HG02623 (cell line): ENCODE results near the gene SLC19A1.

Experiments used
- ATAC-seq: cut with Tn5 transposase; IDR thresholded peaks from one replicate; pipeline ENCODE4 v1.9.1; 2021; ENCODE audit warnings: moderate library complexity; ENCODE audit not compliant: unreplicated experiment

The SLC19A1 gene

GRCh38 chr21:45559216-45560105 is 17.2 kb upstream of the SLC19A1 start:
- ATAC-seq, result no peak

- no peak for ATAC-seq
Measured at GRCh38 chr21:45558044-45558721, 15.9 kb upstream of the SLC19A1 start.

GRCh38 chr21:45557616-45558043 is 15.4 kb upstream of the SLC19A1 start:
- ATAC-seq, result no peak

GRCh38 chr21:45556645-45557615 is 14.7 kb upstream of the SLC19A1 start:
- ATAC-seq, result no peak

- no peak for ATAC-seq
Measured at GRCh38 chr21:45556302-45556644, 14.0 kb upstream of the SLC19A1 start.

GRCh38 chr21:45555557-45556301 is 13.5 kb upstream of the SLC19A1 start:
- no peak for ATAC-seq

- no peak for ATAC-seq
Measured at GRCh38 chr21:45555251-45555556, 13.0 kb upstream of the SLC19A1 start.

GRCh38 chr21:45554477-45555175 is 12.4 kb upstream of the SLC19A1 start:
- ATAC-seq, result peak; percentile 61

- ATAC-seq, result no peak
Measured at GRCh38 chr21:45552696-45553391, 10.6 kb upstream of the SLC19A1 start.

- ATAC-seq, result no peak
Measured at GRCh38 chr21:45551783-45552695, 9.8 kb upstream of the SLC19A1 start.

- no peak for ATAC-seq
Measured at GRCh38 chr21:45551316-45551715, 9.1 kb upstream of the SLC19A1 start.

- ATAC-seq, result no peak
Measured at GRCh38 chr21:45550522-45551210, 8.4 kb upstream of the SLC19A1 start.

GRCh38 chr21:45549626-45550463 is 7.6 kb upstream of the SLC19A1 start:
- ATAC-seq, result no peak

GRCh38 chr21:45548711-45549491 is 6.7 kb upstream of the SLC19A1 start:
- ATAC-seq, result no peak

- no peak for ATAC-seq
Measured at GRCh38 chr21:45547545-45547900, 5.3 kb upstream of the SLC19A1 start.
